NK-92 treated with Interleukin-12 subunit alpha and Interleukin-12 subunit beta, amount 100 ng/mL, for 24 hours (cell line): ENCODE measurements around the gene RBMS3.
"Not testable (repeated sequence)": the region's sequence is repeated elsewhere in the genome, so short reads cannot be mapped to it uniquely, and the experiment has no call there.

ENCODE experiments used
- DNase-seq: peaks from one replicate; lab custom pipeline; 2025; lab: John Stamatoyannopoulos, UW

The RBMS3 gene

GRCh38 chr3:29789686-29790085 lies 508.8 kb downstream of the RBMS3 start:
- DNase-seq, result no peak

DNA sequence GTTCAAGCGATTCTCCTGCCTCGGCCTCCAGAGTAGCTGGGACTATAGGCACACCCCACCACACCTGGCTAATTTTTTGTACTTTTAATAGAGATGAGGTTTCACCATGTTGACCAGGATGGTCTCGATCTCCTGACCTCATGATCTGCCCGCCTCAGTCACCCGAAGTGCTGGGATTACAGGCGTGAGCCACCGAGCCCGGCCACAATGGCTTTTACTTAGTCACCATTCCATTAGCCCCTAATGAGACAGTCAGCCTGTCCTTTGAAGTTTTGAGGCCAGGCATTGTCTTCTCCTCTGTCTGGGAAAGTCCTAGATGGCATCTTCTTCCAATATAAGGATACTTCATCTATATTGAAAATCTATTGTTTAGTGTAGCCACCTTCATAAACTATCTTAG lies 515.9 kb downstream of the RBMS3 start:
- DNase-seq, result no peak

- DNase-seq, result no peak
Observed at GRCh38 chr3:29802057-29802456, 521.2 kb downstream of the RBMS3 start.

DNA sequence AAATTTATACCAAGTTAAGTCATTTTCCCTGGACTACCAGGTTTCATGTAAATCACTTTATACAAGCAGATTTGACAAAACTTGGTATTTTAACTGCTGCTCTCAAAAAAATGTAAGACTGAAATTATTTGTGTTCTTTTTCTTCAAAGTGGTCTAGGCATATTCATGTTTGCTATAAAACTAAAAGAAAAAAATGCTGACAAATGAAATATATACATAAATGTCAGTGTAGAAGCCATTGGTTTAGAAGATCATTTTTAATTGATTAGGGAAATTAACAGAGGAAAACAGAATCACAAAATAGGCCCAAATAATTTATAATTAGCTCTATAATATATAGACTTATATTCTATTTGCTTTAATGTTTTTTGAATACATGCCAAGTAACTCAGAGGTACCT lies 523.2 kb downstream of the RBMS3 start:
- DNase-seq, result no peak

GRCh38 chr3:29805757-29806156 lies 524.9 kb downstream of the RBMS3 start:
- no peak for DNase-seq

DNA sequence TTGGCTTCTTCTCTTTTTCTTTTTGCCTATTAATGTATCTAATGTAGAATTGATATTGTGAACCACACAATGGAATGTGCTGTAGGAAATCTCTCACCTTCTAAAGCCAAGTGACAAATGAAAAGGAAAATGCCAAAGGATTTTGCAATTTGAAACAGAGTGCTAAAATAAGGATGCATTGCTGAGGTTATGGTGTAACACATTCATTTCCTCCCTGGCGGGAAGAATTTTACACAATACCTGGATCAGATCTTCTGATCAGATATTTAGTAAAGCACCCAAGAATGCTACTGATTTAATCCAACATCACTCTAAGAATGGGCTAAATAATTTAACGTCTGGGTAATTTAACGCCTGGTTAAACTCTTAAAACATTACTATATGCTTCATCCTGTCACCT lies 527.5 kb downstream of the RBMS3 start:
- DNase-seq, result not testable (repeated sequence)

DNA sequence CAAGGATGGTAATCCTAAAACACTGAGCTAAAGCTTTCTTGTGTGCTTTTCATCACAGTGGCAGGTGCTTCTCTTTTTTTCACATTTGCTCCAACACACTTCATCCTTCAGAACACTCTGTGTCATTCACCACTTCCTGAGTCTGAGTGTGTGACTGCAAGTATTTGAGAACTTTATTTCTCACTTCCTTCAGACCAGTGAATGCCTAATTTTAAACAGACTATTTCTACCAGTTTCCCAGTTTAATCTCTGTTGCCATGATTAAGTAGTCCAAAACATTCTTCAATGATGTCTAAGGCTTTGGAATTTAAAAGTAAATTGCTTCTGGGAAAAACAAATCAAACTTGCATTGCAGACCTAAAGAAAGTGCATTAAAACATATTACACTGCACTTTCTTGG lies 541.2 kb downstream of the RBMS3 start:
- DNase-seq, result no peak

DNA sequence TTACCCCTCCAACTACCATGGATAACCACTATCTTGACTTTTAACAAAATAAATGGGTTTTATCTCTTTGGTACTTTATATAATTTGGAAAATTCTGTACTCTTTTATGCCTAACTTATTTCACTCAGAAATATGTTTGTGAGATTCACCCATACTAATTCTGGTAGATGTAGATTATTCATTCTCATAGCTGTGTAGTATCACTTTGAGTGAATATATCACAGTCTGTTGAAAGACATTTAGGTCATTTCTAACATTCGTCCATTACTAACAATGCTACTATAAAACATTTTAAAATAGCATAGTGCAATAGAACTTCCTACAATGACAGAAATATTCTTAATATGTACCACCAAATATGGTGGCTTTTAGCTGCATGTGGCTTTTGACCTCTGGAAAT lies 542.4 kb downstream of the RBMS3 start:
- no peak for DNase-seq

DNA sequence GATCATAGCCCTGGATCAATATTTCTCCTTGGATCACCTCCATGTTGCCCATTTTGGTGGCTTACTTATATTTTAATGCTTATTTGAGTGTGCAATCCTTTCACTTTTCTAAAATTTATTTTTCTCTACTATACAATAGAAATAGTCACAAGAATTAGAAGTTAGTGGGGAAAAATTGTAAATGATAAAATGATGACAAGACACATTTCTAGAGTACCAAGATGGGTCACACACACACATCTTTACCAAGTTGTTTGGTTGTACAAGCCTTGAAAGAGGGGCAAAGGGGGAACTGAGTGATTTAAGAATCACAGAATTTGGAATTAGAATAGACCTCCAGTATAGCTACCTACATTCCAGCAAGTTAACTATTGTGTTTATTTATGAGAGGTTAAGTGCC lies 545.8 kb downstream of the RBMS3 start:
- DNase-seq, result no peak

- DNase-seq, result no peak
Observed at GRCh38 chr3:29827756-29828155, 546.9 kb downstream of the RBMS3 start.

DNA sequence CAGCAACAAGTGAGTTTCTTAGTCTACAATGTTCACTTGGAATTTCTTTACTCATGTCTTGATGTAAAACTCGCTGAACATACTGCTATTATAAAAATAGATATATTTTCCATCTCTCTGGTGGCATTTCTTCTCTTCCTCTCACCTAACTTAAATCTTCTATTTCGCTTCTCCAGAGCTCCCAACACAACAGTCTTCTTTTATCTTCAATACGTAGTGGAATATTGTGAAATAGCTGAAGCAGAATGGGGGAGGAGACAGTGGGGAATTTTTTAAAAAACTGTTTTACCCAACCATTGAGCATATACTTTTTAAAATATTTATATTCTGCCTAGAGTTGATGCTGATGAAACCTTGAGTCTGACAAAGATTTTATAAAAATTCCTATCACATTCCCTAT lies 548.5 kb downstream of the RBMS3 start:
- no peak for DNase-seq

DNA sequence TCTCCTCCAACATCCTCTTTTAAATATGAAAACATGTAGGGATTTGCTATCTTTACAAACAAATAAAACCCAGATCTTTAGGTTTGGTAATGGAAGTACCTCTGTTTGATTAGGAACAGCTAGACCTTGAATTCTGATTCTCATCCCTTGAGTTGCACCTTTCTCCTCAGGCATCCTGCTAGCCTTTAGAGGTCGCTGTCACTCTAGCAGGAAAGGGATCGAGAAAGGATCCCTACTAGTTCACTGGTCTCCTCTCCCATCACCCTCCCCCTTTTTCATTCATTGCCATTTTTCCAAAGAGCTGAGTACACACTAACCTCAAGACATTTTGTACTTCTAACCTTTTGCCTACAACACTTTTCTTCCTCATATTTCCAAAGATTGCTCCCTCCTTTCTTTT lies 569.8 kb downstream of the RBMS3 start:
- DNase-seq, result no peak

- no peak for DNase-seq
Observed at GRCh38 chr3:29852767-29853166, 571.9 kb downstream of the RBMS3 start.

GRCh38 chr3:29853841-29854397 lies 573.0 kb downstream of the RBMS3 start:
- no peak for DNase-seq

- DNase-seq, result no peak
Observed at GRCh38 chr3:29854821-29855220, 574.0 kb downstream of the RBMS3 start.

DNA sequence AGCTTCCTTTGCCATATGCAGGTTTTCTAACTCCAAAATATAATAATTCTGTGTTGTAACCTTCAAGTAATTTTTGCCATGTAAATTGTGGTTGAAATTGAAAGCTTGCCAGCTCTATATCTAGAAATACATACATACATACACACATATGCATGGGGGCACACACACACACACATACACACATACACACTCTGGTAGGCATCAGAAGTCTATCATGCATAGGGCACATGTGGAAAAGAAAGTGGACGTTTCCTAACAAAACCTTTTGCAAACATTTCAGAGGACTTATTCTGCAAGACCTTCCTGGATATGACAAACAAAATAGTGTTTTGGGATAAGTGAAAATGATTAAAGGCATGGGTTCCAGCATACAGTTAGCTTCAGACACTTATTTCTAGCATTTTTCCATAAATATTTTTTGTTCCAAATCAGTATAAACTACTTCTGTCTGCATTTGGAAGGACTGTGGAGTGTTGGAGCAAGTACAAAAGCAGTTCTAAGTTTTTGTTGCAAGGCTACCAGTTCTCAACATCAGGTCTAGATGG lies 578.9 kb downstream of the RBMS3 start:
- DNase-seq, result no peak

DNA sequence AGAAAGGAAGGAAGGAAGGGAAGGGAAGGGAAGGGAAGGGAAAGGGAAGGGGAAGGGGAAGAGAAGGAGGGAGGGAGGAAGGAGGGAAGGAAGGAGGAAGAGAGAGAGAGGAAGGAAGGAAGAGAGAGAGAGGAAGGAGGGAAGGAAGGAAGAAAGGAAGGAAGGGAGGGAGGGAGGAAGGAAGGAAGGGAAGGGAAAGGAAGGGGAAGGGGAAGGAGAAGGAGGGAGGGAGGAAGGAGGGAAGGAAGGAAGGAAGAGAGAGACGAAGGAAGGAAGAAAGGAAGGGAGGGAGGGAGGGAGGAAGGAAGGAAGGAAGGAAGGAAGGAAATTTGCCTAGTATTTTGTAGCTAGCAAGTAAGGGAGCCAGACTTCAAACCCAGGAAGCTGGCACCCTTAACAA lies 583.9 kb downstream of the RBMS3 start:
- no peak for DNase-seq

- DNase-seq, result no peak
Observed at GRCh38 chr3:29868543-29869101, 587.8 kb downstream of the RBMS3 start.

DNA sequence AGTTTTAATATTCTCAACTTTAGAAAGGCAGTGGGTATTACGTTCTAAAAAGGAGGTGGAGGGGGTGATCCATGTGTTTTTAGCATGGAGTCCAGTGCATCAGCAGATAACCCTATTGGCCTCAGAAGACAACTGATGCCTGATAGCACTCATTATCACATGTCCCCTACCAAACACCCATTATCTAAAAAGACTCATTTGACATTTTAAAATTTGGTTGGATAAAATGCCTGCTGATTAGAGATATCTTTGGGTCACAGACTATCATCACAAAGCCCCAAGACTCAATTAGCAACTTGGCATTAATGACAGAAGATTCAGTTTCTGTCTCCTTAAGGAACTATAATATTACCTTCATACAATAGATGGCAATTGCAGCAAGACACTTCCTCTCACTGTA lies 589.3 kb downstream of the RBMS3 start:
- no peak for DNase-seq

DNA sequence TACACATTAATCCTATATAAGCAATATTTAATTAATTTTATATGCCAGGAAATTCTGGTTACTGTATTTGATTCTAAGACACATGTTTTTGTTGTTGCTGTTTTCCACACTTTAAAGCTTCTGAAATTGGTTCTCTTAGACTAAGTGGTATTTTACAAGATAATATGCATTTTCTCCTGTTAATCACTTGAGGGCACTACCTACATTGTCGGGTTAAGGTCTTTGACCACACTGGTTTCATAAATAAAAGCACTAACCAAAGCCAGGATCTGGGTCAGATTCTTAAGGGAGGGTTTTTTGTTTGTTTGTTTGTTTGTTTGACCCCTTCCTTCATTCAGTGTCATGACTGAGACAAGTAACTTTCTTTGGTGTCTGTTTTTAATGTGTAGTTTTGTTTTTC lies 590.2 kb downstream of the RBMS3 start:
- no peak for DNase-seq

DNA sequence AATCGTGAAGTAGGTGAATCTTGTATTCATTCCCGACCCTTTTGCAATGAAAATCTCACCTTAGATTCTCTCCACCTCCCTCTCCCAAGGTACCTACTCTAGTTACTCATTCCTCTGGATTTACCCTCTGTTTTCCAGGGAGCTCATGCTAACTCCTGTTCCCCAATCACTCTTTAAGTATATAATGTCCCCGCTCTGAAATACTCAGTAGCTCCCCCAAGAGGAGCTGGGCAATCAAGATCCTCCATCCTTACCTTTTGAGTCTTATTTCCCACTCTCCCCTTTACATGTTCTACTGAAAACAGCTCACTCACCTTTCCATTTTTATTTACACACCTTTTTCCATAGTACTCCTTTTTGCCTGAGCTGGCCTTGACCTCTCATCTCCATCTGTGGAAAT lies 599.9 kb downstream of the RBMS3 start:
- no peak for DNase-seq

DNA sequence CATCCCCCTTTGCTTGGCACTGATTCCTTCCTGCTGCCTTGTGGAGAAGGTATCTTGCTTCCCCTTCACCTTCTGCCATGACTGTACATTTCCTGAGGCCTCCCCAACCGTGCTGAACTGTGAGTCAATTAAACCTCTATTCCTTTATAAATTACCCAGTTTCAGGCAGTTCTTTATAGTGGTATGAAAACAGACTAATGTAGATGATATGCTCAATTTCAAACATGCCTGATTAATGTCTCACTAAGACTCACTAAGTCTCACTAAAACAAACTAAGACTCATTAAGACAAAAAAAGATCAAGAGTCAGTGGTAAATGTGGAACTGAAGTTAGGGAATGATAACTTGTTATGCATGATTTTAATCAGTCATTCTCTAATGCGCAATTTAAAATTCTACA lies 606.6 kb downstream of the RBMS3 start:
- DNase-seq, result no peak

GRCh38 chr3:29889215-29889614 lies 608.3 kb downstream of the RBMS3 start:
- no peak for DNase-seq

GRCh38 chr3:29890801-29891200 lies 609.9 kb downstream of the RBMS3 start:
- no peak for DNase-seq
